NCI-H2171 treated with DMSO at 0.1 percent for 48 hours (cell line): ENCODE data around the gene SH3BP5.

Experiments
- DNase-seq: peaks from one replicate; lab custom pipeline; 2025; lab: John Stamatoyannopoulos, UW

Gene SH3BP5

GRCh38 chr3:15243822-15244482 is 88.4 kb downstream of the SH3BP5 start:
- no peak for DNase-seq

GRCh38 chr3:15241341-15241740 is 91.0 kb downstream of the SH3BP5 start:
- no peak for DNase-seq

GRCh38 chr3:15229262-15229661 is 103.1 kb downstream of the SH3BP5 start:
- DNase-seq: no peak

- DNase-seq: no peak
These were observed 104.2 kb downstream of the SH3BP5 start for GRCh38 chr3:15228147-15228546.

- no peak for DNase-seq
These were observed 108.5 kb downstream of the SH3BP5 start for GRCh38 chr3:15223685-15224572.

GRCh38 chr3:15221574-15222217 is 110.7 kb downstream of the SH3BP5 start:
- peak; percentile 5 for DNase-seq

- DNase-seq: no peak
These were observed 111.7 kb downstream of the SH3BP5 start for GRCh38 chr3:15220661-15221060.

- no peak for DNase-seq
These were observed 112.3 kb downstream of the SH3BP5 start for GRCh38 chr3:15220056-15220455.

- no peak for DNase-seq
These were observed 113.7 kb downstream of the SH3BP5 start for GRCh38 chr3:15218689-15219088.

- no peak for DNase-seq
These were observed 114.5 kb downstream of the SH3BP5 start for GRCh38 chr3:15217841-15218267.

- DNase-seq: no peak
These were observed 115.2 kb downstream of the SH3BP5 start for GRCh38 chr3:15217011-15217671.

GRCh38 chr3:15216501-15216900 is 115.9 kb downstream of the SH3BP5 start:
- no peak for DNase-seq

- no peak for DNase-seq
These were observed 116.4 kb downstream of the SH3BP5 start for GRCh38 chr3:15215996-15216395.

- no peak for DNase-seq
These were observed 117.6 kb downstream of the SH3BP5 start for GRCh38 chr3:15214758-15215157.

GRCh38 chr3:15211937-15212336 is 120.4 kb downstream of the SH3BP5 start:
- DNase-seq: no peak

- DNase-seq: no peak
These were observed 124.4 kb downstream of the SH3BP5 start for GRCh38 chr3:15207836-15208504.

- DNase-seq: no peak
These were observed 125.5 kb downstream of the SH3BP5 start for GRCh38 chr3:15206662-15207576.

GRCh38 chr3:15205934-15206661 is 126.3 kb downstream of the SH3BP5 start, which contains the start of gene CAPN7:
CAPN7 (plus strand) TSS chr3:15206246; CDS start chr3:15206496, 250 bp downstream.
- no peak for DNase-seq

GRCh38 chr3:15205482-15205933 is 126.9 kb downstream of the SH3BP5 start:
- no peak for DNase-seq
